Inflammatory macrophage (primary cell): ENCODE data around the gene PSAP.

Source experiments
- DNase-seq, 2 donors: peaks; one replicate each; pipeline ENCODE4 v3.0.0-alpha.2; 2020 to 2022

The PSAP gene

DNA sequence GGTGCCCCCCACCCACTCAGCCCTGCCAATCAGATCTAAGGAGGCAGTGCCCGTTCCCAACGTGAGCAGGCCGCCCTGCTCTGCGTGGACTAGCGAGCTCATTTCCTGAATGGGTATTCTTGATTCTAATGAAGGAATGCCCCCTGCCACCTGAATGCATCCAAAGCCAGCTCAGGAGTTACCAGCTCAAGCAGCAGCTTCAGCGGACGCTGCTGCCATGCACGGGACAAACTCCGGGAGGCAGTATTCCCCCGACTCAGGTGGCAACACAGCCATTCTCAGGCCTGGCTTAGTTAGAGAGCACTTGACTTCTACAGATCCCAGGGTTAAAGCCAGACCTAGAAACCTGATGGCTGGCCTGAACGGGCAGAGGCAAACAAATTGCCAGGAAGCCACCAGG, 25.8 kb downstream of the PSAP start:
- DNase-seq: no peak

DNA sequence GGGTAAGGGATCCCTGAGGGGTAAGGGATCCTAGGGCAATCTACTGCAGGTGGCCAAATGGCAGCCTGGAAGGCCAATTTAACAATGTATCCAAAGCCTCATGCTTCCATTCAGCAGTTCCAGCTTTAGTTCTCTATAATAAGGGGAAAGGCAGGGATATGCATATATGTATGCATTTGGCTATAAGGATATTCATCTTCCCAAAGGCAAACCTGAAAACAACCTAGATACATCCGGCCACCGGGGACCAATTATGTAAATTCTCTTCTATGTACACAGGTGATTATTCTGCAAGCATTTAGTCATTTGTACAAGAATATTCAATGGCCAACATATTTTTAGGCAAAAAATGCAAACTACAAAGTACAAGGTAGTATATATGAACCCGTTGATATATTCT, 26.7 kb downstream of the PSAP start:
- DNase-seq: no peak

DNA sequence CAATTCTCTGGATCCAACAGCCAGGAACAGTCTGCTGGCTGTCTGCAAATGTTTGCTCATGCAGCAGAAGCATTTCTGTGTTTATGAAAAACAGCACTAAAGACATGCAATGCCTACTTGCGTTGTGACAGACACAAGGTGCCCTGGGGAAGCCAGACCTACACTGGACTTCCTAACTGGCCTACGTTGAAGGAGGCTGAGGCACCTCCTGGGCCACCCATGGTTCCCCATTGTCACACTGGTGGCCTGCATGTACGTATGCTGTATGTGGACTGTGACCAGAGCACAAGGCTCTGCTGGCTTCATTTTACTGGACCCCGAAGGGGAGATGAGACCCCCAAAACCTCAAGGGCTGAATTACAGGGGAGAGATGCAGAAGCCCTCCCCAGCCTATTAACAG, 27.7 kb downstream of the PSAP start:
- DNase-seq: no peak

DNA sequence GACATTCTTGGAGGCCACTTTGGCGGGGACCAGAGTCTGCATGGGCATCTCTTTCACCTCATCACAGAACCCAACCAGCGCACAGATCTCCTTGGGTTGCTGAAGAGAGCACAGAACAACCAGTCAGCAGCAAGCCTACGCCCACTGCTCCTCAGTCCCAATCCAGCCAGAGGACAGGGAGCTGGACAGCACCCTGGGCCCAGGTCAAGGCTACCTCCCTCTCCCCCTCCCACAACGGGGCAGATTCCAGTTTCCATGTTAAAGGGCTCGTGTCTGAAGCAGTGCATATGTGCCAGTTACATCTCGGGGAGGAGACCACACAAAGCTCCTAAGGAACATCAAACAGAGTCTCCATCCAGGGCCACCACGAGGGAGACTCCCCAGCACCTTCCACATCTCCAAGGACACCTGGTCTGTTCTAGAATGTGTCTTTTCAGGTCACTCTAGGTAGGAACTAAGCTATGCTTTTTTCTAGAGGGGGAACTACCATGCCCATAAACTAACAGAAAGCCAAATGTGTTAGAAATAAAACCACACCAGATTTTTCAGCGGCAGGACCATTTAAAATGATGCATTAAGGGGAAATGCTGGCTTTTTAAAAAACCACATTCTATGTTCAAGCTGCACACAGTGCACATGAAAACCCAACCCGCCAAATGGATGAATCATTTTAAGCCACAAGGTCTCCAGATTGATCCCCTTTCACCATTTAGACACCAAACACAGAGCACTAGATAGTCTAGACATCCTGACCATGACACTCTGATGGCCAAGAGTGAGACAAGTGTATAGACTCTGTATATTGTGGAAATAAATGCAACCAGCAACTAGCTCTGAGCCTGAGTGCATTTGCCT, 28.9 kb downstream of the PSAP start:
- DNase-seq: no peak

DNA sequence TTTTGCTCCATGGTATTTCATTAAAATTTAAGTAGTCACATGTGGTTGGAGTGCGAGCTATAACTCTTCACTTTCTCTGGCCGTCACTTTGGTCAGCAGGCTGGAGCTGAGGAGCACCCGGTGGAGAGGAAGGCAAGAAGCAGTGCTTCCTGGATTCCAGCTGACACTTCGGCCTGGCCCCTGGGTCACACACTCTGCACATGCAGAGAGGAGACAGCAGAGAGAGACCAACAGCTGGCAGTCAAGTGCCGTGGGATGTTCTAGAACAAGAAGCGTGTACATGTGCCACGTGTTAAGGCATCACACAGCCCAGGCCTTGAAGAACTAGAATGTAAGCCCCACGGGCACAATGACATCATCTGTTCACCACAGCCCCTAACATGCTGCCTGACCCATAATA, 30.1 kb downstream of the PSAP start:
- no peak for DNase-seq

DNA sequence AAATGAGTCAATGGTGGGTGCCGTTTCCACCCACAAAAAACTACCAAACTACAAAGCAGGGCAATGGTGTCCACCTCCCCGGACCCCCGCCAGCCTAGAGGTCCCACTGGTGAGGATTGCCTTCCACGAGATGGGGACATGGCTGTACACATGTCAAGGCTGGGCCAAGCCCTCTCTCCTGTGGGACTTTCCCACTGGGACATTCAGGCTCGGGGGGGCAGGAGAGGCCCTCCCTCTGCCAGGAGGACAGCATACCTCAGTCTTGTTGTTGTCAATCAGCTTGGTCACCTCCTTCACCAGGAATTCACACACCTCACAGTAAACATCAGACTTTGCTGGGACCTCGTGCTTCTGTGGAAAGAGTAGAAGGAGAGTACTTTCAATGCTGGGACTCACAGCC, 31.1 kb downstream of the PSAP start:
- no peak for DNase-seq

DNA sequence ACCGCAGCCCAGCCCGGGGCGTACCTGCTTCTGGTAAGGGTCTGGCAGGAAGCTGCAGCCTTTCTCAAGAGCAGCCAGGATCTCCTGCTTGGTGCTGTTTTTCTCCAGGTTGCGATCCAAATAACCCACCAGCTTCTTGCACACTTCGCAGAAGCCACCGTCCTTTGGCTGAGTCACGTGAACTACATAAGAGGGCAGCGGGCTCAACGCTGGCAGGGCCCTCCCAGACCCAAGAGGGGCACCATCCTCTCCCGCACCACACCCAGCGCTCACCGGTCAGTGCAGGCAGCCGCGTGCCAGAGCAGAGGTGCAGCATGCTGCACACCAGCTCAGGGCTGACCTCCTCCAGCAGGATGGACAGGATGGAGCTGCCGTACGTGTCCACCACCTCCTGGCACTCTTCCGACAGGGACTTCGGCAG, 31.6 kb downstream of the PSAP start:
- no peak for DNase-seq

DNA sequence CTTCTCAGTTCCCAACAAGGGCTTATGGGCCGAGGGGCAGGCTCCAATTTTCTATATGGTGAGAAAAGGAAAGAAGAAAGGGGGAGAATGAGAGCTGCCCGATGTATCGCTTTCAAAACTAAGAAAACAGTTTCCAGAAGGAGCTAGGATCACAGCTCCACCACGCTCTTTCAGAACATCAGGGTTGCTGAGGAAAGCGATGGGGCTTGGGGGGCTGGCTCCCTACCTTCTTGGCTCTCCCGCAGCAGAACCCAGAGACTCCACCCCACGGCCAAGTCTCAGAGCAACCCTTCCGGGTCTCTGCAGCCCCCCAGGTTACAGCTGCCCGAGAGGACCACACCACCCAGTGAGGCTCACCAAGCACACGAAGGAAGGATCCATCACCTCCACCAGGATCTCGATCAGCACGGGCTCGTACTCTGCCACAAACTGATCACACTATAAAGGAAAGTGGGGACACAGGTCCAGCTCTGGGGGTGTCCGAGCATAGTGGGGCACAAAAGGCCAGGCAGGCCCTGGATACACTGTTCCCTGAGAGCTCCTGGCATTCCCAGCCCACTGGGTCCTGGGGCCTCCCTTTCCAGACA, 32.3 kb downstream of the PSAP start:
- no peak for DNase-seq

DNA sequence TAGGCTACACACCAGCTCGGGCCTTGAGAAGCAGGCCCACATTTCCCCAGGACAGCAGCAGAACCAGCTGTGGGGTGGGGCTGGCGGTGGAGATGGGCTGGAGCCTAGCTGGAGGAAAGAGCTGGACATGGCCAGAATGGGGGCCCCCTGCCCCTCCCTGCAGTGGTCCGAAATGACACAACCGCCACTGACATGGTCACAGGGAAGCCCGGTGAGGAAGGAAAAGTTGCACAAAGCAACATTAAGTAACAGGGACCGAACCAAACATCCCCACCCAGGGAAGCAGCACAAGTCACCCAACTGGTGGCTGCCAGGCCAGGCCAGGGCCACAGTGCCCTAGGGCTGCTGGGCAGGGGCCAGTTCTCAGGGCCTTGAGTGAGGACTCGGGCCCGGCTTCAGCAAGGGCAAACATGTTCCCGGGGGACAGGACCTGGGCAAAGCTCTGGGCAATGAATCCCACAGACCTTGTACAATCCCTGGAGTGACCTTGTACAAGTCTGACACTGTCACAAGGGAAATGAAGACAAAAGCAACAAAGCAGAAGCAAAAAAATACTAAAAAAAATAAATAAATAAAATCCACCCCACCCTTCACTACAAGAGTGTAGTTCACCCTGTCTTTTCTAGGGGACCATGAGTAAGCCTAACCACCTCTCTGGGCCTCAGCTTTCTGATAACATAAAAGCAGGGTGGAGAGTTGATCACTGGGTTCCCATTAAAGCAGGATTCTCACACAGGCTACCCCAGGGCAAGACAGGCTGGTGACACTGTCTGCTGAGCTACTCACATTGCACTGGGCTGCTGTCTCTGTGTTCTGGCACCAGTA, 33.0 kb downstream of the PSAP start:
- peak; percentile 81 to 91 for DNase-seq

DNA sequence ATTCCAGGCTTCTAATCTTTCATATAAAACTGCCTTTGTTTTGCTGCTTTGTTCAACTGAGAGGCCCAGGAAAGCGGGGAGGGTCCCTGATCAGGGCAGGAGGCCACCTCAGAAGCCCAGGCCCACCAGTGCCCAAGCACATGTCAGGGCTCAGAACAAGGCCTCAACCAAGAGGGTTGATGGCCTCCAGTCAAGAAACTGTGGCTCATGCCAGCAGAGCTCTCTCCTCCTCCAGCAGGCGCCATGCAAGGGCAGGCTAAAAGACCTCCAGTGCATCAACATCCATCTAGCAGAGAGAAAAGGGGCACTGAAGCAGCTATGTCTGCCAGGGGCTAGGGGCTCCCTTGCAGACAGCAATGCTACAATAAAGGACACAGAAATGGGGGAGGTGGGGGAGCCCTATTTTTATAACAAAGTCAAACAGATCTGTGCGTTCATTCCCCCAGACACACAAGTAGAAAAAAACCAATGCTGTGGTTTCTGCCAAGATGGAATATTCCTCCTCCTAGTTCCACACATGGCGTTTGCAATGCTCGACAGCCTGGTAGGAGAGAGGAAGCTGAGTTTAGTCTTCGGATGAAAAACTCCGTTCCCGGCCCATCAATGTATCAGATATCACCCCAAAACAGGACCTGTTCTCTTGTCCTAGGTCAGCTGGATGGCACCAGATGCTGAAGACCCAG, 34.0 kb downstream of the PSAP start:
- no peak for DNase-seq

DNA sequence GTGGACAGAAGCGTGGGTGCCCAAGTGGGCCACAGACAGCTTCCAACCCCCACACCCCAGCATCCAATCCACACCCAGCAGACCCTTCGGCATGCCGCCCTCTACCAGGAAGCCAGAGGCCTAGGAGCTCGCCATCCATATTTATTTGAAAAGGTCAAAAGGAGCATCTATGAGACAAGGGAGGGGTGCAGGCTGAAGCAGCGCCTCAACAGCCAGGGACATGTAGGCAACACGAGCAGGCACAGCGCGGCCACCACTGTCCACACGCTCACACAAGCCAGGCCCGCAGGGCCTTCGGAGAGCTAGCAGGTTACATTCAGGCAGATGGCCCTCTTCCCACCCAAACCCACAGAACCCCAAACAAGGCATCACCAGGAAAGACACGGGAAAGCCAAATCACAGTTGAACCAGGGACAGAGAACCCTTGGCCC, 34.6 kb downstream of the PSAP start:
- no peak for DNase-seq

DNA sequence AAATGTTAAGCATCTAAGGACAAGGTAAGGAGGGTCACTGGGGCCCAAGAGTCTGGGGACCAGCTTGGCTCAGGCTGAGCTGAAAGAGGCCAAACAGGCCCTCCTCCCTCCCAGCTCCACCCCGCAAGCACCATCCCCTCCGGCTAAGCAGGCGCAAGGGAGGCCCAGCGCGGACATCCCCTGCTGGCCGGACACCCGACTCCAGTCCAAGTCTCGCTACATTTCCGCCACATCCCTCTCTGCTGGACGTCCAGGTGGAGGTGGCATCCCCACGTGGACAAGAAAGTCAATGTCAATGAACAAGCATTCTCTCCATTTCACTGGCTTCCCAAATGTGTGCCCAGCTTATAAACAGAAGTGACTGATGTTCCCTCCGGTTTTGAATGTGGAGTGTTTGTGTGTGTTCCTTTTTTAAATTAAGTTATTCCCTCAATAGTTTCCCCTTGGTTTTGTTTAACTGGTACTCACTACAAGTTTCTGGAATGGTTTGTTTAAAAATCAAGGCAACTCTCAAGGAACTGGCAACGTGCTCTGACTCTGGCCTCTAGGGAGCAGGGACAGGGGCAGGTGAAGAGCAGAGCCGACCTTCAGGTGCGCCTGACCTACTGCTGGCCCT, 35.4 kb downstream of the PSAP start:
- DNase-seq: no peak

DNA sequence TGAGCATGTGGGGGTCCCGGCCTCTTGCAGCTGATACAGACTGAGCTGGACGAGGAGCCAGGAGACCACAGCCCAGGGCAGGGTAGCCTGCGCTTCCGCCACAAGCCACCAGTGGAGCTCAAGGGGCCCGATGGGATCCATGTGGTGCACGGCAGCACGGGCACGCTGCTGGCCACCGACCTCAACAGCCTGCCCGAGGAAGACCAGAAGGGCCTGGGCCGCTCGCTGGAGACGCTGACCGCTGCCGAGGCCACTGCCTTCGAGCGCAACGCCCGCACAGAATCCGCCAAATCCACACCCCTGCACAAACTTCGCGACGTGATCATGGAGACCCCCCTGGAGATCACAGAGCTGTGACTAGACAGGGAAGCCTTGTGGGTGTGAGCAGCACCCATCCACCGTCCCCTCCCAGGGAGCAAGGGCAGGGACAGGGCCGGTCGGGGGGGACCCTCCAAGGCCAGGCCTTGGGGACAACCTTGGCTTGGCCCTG, 36.1 kb downstream of the PSAP start:
- no peak for DNase-seq

DNA sequence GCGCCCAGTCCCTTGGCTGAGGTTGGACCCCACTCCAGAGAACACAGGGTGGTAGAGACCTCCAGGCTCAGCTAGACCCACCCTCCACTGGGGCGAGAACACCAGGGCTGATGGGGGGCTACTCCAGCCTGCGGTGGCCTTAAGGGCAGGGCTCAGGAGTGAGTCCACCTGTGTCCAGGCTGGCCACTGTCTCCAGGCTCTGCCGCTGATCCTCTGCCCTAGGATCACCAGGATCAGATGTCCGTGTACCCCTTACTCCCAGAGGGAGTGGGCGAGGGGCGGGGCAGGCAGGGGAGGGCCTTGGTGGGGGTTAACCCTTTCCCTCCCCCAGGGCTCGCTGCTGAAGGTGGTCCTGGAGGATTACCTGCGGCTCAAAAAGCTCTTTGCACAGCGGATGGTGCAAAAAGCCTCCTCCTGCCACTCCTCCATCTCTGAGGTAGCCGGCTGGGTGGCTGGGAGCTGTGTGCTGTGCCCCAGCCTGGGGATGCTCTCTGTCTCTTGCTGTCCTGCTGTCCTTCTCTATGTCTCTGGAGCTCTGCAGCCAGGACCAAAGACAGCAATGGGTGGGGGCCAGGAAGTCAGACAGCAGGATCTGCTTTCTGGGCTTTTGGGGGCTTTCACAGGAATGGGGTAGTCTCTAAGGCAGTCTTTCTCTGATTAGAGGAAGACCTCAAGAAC, 38.0 kb downstream of the PSAP start:
- DNase-seq: no peak

DNA sequence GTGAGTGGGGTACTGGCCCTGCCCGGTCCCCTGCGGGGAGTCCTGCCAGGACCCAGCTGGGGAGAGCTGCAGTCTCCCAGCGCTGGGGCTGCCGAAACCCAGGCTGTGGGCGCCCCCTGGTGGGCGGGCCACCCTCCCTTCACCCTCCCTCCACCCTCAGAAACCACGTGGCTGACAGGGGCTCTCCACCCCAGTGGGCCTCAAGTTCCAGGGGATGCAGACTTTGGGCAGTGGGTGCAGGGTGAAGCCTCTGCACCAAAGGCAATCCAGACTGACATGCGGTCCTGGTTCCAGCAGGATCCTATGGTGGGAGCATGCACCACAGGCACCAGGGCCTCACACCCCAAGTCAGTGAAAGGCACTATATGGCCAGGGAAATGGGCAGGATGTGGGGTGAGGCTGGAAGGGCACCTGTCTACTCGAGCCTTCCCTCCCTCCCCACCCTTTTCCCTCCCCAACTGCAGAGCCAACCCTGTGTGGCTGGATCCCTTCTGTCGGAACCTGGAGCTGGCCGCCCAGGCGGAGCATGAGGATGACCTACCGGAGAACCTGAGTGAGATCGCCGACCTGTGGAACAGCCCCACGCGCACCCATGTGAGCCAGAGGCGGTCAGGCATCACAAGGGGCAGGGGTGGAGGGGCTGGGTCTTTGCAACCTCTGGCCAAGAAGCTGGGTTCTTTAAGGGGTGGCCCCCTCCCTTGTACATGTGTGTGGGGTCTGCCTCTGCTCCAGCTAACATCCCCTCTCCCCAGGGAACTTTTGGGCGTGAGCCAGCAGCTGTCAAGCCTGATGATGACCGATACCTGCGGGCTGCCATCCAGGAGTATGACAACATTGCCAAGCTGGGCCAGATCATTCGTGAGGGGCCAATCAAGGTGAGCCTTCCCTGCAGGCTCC, 38.8 kb downstream of the PSAP start:
- DNase-seq: peak; percentile 50 to 56

DNA sequence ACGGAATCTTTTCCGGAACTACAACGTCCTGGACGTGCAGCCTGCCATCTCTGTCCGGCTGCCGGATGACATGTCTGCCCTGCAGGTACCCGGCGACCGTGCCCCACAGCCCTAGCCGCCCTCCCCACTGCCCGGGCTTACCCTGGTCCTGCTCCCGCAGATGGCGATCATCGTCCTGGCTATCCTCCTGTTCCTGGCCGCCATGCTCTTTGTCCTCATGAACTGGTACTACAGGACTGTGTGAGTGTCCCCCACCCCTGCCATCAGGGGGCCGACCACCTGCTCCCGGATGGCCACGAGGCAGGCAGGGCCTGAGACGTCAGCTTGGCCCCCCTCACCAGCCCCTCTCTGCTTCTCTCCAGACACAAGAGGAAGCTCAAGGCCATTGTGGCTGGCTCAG, 39.7 kb downstream of the PSAP start:
- peak in 1 of 2 donors; percentile 2 for DNase-seq

DNA sequence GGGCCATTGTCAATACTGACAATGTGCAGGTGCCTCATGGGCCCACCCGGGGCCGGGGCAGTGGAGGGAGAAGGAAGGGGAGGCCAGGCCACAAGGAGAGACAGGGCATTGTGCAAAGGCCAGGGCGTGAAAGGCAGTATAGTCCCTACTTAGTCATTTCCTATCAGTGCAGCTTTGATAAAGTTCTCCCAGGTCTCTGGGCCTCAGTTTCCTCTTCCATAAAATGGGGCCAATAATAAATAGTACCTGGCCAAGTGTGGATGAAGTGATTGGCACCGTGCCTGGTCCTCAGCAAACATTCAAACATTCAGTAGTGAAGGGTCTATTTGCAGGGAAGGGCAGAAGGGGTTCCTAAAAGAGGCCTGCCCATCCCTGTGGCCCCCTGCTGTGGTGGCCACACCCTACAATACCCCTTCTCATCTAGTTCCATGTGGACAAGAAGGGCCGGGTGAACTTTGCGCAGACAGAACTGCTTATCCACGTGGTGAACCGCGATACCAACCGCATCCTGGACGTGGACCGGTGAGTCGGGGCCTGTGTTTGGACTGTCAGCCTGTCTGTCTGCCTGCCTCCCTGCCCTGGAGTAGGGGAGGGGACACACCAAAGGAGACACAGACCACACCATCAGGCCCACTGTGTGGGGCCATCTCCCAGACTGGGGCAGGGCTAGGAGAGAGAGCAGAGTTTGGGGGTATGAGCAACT, 40.9 kb downstream of the PSAP start:
- DNase-seq: peak in 1 of 2 donors; percentile 9

DNA sequence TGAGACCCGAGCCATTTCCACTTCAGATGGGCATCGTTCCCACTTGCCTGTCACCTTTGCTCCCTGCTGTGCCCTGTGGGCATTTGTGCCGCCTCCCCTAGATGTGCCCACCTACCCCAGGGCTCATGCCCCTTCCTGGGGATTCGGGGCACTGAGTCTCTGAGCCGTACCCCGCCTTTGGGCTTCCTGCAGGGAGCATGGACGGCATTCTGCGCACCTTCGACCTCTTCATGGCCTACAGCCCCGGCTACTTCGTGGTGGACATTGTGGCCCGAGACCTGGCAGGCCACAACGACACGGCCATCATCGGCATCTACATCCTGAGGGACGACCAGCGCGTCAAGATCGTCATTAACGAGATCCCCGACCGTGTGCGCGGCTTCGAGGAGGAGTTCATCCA, 41.4 kb downstream of the PSAP start:
- DNase-seq: peak in 1 of 2 donors; percentile 1

DNA sequence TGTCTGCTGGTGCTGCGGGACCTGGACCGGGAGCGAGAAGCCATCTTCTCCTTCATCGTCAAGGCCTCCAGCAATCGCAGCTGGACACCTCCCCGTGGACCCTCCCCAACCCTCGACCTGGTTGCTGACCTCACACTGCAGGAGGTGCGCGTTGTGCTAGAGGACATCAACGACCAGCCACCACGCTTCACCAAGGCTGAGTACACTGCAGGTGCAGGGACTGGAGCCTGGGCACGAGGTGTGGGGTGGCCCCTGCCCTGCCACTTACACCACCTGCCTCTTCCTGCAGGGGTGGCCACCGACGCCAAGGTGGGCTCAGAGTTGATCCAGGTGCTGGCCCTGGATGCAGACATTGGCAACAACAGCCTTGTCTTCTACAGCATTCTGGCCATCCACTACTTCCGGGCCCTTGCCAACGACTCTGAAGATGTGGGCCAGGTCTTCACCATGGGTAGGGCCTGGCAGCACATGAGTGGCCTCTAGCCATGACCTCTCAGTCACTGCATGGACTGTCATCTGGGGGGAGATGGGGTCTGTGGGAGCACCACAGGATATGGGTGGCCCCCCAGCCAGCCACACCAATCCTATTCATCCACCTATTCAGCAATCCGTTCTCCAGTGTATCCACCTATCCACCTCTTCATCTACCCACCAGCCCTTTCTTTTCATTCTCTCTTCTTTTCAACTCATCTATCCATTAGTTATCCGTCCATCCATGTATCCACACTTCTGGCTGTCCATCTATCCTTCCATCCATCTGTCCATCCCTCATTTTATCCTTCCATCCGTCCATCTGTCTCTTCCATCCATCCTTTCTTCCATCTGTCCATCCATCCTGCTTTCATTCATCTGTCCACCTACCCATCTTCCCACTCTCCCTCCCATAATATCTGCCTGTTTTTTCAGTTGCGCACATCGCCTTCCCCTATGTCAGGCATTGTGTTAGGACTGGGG, 43.2 kb downstream of the PSAP start:
- peak in 1 of 2 donors; percentile 4 for DNase-seq
